NCI-H774 (cell line): Measurements from ENCODE around the gene OVCH1.
A peak's percentile ranks its signal among the peaks of the same experiment; 100 is the strongest.
"Not testable (repeated sequence)": the region's sequence is repeated elsewhere in the genome, so short reads cannot be mapped to it uniquely, and the experiment has no call there.

Source experiments
- DNase-seq: peaks from one replicate; lab custom pipeline; 2025; lab: John Stamatoyannopoulos, UW

The OVCH1 gene

DNA sequence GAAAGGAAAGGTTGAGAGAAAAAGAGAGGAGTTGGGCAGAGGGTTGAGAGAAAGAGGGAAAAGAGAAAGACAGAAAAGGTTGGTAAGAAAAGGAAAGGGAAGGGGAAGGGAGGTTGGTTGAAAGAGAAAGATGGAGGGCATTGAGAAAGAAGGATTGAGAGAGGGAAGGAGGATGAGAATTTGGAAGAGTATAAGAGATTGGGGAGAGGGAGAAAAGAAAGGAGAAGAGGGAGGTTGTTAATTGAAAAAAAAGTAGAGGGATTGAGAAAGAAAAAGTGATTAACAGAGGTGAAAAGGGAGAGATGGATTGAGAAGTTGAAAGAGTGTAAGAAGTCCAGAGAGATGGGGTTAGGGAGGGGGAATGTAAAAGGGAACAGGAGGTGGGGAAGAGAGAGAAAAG is 95.0 kb downstream of the OVCH1 start:
- no peak for DNase-seq

DNA sequence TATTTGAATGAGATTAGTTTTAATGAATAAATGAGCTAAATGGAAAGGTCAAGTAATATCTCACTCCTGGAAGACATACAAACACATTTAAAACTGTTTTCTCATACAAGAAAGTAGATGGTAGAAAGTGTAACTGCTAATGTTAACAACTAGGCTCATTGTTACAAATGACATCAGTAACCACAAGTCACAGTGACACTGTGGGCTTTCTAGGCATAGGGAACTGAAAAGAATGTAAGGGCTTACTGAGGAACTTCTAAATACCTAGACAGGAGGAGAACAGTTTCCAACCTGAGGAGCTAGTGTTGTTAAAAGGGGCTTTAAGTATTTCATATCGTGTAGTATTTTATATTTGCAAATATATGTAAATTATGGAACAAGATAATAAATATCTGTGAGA is 99.0 kb downstream of the OVCH1 start:
- DNase-seq, result no peak

DNA sequence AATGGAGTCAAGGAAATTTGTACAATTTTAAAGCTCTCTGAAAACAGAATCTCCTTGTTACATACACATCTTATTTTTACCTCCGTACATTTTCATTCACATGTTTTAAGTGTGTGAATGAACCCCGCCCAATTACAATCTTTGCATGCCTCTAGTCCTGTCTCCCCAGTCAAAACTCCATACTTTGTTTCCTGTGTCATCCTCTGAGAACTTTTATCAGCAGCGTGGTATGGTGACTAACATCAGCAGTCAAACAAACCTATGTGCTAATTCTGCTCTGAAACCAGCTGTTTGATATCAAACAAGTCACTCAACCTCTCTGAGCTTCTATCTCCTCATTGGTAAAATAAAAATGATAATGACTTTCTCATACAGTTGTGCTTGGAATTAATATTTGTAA is 100.7 kb downstream of the OVCH1 start:
- DNase-seq, result no peak

DNA sequence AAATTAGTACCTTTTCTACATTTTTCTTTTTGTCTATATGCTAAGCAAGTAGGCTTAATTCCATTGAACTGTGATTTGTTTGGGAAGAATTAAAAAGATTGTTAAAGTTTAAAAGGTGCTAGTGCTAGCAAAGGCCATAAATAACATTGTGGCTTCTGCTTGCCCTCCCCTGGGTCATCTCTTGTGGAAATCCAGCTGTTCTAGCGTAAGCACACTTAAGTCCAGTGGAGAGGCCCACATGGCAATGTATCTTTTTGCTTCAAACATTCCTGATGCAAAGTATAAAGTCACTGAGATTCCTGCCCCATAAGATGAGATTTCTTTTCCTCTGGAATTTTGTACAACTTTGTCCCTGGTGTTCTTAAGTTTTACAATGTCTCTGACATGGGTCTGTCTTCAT is 102.1 kb downstream of the OVCH1 start:
- DNase-seq, result no peak

DNA sequence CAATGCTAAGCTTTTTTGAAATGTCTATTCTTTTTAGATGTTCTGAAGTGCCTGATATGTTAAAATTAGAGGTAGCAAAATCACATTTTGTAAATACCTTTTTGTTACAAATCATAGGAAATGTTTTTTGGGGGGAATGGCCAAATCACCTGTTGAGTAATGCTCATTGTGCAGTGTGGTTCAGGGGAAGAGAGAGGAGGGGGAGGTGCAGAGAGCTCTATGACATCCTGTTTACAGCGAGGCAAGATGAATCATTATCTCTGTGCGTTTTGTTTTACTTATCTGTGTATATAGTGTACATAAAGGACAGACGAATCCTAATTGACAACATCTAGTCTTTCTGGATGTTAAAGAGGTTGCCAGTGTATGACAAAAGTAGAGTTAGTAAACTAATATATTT is 107.1 kb downstream of the OVCH1 start:
- DNase-seq, result not testable (repeated sequence)

DNA sequence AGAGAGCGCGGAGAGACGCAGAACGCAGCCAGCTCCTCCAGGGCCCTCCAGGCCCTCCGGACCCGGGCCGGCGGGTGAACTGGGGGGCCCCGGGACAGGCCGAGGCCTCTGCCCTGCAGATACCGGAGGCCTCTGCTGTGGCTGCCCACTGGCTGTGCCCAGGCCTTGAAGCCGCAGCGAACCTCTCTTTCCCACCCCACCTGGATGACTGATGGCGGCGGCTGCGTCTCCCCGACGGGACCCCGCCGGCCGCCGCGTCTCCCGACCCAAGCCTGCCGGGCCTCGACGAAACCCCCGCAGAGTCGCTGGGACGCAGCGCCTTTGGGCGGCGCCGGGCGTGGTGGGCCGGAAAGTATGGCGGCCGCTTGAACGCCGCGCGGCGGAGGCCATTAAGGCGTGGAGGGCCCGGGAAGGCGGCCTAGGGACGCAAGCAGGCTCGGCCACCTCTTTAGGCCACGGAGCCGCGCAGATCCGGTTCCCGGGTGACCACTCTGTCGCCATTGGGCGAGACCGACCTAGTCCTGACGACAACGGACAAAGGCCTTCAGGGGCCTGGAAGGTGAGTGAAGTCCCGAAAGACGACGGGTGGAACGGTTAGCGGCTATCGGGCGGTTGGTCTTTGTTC is 108.1 kb downstream of the OVCH1 start:
- no peak for DNase-seq

DNA sequence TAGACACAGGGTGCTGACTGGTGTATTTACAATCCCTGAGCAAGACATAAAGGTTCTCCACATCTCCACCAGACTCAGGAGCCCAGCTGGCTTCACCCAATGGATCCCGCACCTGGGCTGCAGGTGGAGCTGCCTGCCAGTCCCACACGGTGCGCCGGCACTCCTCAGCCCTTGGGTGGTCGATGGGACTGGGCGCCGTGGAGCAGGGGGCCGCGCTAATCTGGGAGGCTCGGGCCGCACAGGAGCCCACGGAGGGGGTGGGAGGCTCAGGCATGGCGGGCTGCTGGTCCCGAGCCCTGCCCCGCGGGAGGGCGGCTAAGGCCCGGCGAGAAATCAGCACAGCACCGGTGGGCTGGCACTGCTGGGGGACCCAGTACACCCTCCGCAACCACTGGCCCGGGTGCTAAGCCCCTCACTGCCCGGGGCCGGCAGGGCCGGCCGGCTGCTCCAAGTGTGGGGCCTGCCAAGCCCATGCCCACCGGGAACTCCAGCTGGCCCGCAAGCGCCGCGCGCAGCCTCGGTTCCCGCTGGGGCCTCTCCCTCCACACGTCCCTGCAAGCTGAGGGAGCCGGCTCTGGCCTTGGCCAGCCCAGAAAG is 111.3 kb downstream of the OVCH1 start:
- not testable (repeated sequence) for DNase-seq

DNA sequence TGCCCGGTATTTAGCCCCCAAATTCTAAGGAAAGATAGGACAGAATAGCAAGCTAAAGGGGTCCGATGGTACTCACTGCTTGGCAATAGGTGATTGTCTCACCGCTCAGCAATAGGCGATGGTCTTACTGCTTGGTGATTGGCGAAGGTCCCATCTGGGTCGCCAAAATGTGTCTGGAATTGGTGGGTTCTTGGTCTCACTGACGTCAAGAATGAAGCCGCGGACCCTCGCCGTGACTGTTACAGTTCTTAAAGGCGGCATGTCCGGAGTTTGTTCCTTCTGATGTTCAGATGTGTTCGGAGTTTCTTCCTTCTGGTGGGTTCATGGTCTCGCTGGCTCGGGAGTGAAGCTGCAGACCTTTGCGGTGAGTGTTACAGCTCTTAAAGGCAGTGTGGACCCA is 112.3 kb downstream of the OVCH1 start:
- DNase-seq, result not testable (repeated sequence)

DNA sequence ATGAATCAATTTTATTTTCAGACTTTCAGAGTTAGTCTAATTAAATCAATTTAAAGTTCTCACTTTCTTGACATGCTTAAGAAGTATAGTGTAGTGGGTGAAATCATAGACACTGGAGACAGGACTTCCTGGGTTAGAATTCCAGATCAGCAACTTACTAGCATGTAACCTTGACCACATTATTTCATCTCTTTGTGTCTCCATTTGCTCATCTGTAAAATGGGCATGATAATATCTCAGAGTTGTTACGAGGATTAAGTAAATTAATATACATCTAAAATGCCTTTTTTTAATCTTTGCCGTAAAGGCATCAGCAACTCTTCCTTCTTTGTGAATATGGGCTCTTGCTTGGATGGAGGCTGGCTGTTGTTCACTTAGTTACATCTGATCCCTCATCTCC is 115.2 kb downstream of the OVCH1 start:
- DNase-seq, result no peak

DNA sequence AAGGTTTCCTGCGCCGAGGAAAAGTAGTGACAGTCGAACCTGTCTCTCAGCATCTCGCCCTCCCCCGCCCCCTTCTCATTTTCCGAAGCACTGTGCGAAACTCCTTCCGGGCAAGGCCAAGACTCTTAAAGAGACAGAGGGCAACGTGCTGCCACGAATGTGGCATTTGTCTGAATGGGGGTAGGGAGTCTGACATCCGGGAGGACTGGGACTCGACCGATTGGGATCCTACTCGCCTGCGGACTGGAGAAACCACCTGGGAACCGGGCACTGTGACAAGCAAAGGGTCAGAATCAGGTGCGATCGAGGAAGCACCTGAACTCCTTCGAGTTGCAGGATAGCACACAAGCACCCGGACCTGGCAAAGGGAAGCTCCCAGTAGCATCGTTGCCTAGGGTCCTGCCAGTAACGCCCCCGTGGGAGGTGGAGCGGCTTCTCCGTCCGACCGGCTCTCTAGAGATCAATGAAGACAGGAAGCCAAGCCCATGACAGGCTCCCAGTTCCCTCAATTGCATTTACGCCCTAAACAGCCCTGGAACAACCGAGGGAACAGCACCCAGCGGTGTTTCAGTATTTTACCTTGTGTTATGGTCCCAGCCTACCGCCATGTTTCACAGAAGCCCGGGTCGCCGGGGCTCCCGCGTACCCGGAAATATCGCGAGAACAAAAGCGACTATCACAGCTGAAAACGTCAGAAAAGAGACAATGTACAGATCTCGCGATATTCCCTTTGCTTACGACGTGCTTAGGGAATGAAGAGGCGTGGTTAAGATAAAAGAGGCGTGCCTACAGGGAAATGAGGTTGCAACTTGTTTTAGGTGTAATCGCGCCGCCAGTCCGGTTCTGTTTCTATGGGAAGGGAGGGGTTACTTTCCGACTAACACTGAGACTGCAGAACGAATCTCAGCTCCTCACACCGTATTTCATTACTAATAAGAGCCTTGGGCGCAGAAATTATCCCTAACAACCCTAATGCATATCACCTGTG is 116.7 kb downstream of the OVCH1 start, which contains the start of gene ERGIC2:
Gene ERGIC2 (minus strand): TSS at position 637 of the 988 bp plus-strand sequence. CDS start 9,539 bp downstream, outside the sequence.
- peak; percentile 99 for DNase-seq
